ENCODE data around the gene LYG2. TPM values are rescaled to one million over a fixed set of nuclear protein-coding genes. Genes with fewer than 3 reads are reported as not detected.
"Not testable (repeated sequence)": the region's sequence is repeated elsewhere in the genome, so short reads cannot be mapped to it uniquely, and the experiment has no call there.

The LYG2 gene
- total RNA-seq, 2 donors from 2014 or later = not detected

- H3K27ac ChIP-seq = no peak overlapping the region
- no peak for DNase-seq (ENCODE audit: low spot score)
- TF ChIP-seq CTCF (IDR thresholded peaks at IDR 0.05) = no peak
- no peaks in the 10 kb centered on the region for H3K9me3 ChIP-seq
- peaks cover 11% of the 10 kb centered on the region for H3K36me3 ChIP-seq
- no peaks in the 10 kb centered on the region for H3K4me1 ChIP-seq (ENCODE audit: control insufficient read depth in 1 of 2, low read depth in 2 of 2)
- ATAC-seq (ENCODE audit: insufficient number of reproducible peaks, low FRiP score, low read depth) = no peak
- H3K27me3 ChIP-seq (replicated peaks; ENCODE audit: insufficient read depth) = no peaks in the 10 kb centered on the region
- H3K4me3 ChIP-seq = no peak overlapping the region
Observed at GRCh38 chr2:99201959-99202678, 53.3 kb downstream of the LYG2 start.

GRCh38 chr2:99200076-99200800 lies 55.2 kb downstream of the LYG2 start:
- Histone ChIP-seq H3K27me3 (replicated peaks; ENCODE audit: insufficient read depth) (no peaks in the 10 kb centered on the region), H3K4me3 (no peak overlapping the region), H3K4me1 (ENCODE audit: control insufficient read depth in 1 of 2, low read depth in 2 of 2) (no peaks in the 10 kb centered on the region), H3K27ac (no peak overlapping the region), H3K36me3 (peaks cover 30% of the 10 kb centered on the region), H3K9me3 (no peaks in the 10 kb centered on the region)
- ATAC-seq (ENCODE audit: insufficient number of reproducible peaks, low FRiP score, low read depth) = no peak
- no peak for DNase-seq (ENCODE audit: low spot score)
- no peak for TF ChIP-seq CTCF (IDR thresholded peaks at IDR 0.05)

GRCh38 chr2:99198103-99198841 lies 57.2 kb downstream of the LYG2 start:
- H3K27ac ChIP-seq = no peak overlapping the region
- H3K9me3 ChIP-seq = no peaks in the 10 kb centered on the region
- TF ChIP-seq CTCF (IDR thresholded peaks at IDR 0.05) = no peak
- H3K36me3 ChIP-seq = peaks cover 31% of the 10 kb centered on the region
- H3K4me3 ChIP-seq = no peak overlapping the region
- no peaks in the 10 kb centered on the region for H3K27me3 ChIP-seq (replicated peaks; ENCODE audit: insufficient read depth)
- ATAC-seq (ENCODE audit: insufficient number of reproducible peaks, low FRiP score, low read depth) (no peak), DNase-seq (ENCODE audit: low spot score) (no peak)
- no peaks in the 10 kb centered on the region for H3K4me1 ChIP-seq (ENCODE audit: control insufficient read depth in 1 of 2, low read depth in 2 of 2)

- H3K27ac ChIP-seq; H3K4me1 ChIP-seq (ENCODE audit: control insufficient read depth in 1 of 2, low read depth in 2 of 2); H3K27me3 ChIP-seq (replicated peaks; ENCODE audit: insufficient read depth); H3K4me3 ChIP-seq; ATAC-seq (ENCODE audit: insufficient number of reproducible peaks, low FRiP score, low read depth); DNase-seq (ENCODE audit: low spot score); H3K9me3 ChIP-seq: not testable (repeated sequence)
- H3K36me3 ChIP-seq = peaks cover 45% of the 10 kb centered on the region
Observed at GRCh38 chr2:99192364-99192763, 63.1 kb downstream of the LYG2 start.

Other genes with a start within 250 kb of the LYG2 start
- gene C2orf15, start 114.0 kb downstream of the LYG2 start, total RNA-seq = 1 to 10 TPM in 1 of 2 donors, not detected in 1; 4.9 TPM
- 1 to 10 TPM in 1 of 2 donors, under 1 TPM in 1; 0.68 to 8.8 TPM for gene TSGA10, start 100.7 kb downstream of the LYG2 start, total RNA-seq
- 10 to 100 TPM in 1 of 2 donors, 1 to 10 TPM in 1; 9.5 to 13.8 TPM for gene LIPT1, start 100.7 kb downstream of the LYG2 start, total RNA-seq
- 10 to 100 TPM; 12.0 to 25.9 TPM for gene MITD1, start 74.6 kb downstream of the LYG2 start, total RNA-seq
- gene MRPL30, start 74.5 kb downstream of the LYG2 start, total RNA-seq = 10 to 100 TPM in 1 of 2 donors, 1 to 10 TPM in 1; 8.9 to 24.5 TPM
- 1 to 10 TPM in 1 of 2 donors, not detected in 1; 5.8 TPM for gene LYG1, start 45.5 kb upstream of the LYG2 start, total RNA-seq
- gene TXNDC9, start 80.7 kb upstream of the LYG2 start, total RNA-seq = 10 to 100 TPM; 26.7 to 42.0 TPM
- 10 to 100 TPM; 22.7 to 44.1 TPM for gene EIF5B, start 81.7 kb upstream of the LYG2 start, total RNA-seq
- 100 to 1,000 TPM in 1 of 2 donors, 10 to 100 TPM in 1; 48.3 to 107 TPM for gene REV1, start 234.4 kb upstream of the LYG2 start, total RNA-seq